Endothelial cell of umbilical vein (primary cell): ENCODE data around the gene AS3MT. TPM values are rescaled to one million over a fixed set of nuclear protein-coding genes. Genes with fewer than 3 reads are reported as not detected.
"Not testable (repeated sequence)": the region's sequence is repeated elsewhere in the genome, so short reads cannot be mapped to it uniquely, and the experiment has no call there.

ENCODE experiments used
- BruUV-seq: library from RNA; stranded (reverse); fragments of 400-500 nt; replicated peaks from 2 replicates; lab custom pipeline; 2021; lab: Mats Ljungman, UMichigan
- CTCF ChIA-PET: fragments of 300-600, 350-600 bp; sonication (Branson Sonifier 250); formaldehyde crosslinking; loops from one replicate; lab custom pipeline; 2021; ENCODE audit warnings: antibody characterized with exemption, inconsistent platforms; lab: Charles Lee
- POLR2A ChIA-PET: fragments of 300-600, 350-600 bp; sonication (Branson Sonifier 250); formaldehyde crosslinking; loops from one replicate; lab custom pipeline; 2021; ENCODE audit warnings: antibody characterized with exemption, inconsistent platforms; lab: Charles Lee
- DNase-seq: peaks from one replicate; pipeline ENCODE4 v3.0.0-alpha.2; 2011; ENCODE audit warnings: low read depth, low spot score
- FAIRE-seq: peaks from 2 replicates; lab custom pipeline; 2011; peaks lifted over from hg19 to GRCh38; lab: Jason Lieb, UNC
- H2AFZ ChIP-seq: 2 replicates; pipeline ENCODE4 v1.6.0; 2012; ENCODE audit warnings: low read depth, low read length, control low read depth, inconsistent platforms
- H3K27ac ChIP-seq: 2 replicates; pipeline ENCODE4 v1.5.1; 2011; ENCODE audit warnings: low read depth, mild to moderate bottlenecking, control low read depth, low read length, moderate library complexity; ENCODE audit not compliant: insufficient read depth
- H3K27me3 ChIP-seq, 2 experiments: 2 replicates each; pipeline versions ENCODE4 v1.6.0 to v1.6.1; 2011; ENCODE audit warnings: low read length in 2 of 2, mixed read lengths in 1 of 2; ENCODE audit not compliant: control insufficient read depth in 2 of 2, insufficient read depth in 2 of 2
- H3K36me3 ChIP-seq, 2 experiments: 2 replicates in 1 of 2; 3 replicates in 1 of 2; pipeline ENCODE4 v1.5.1; 2011; ENCODE audit warnings: low read length in 2 of 2, mild to moderate bottlenecking in 1 of 2, moderate library complexity in 1 of 2; ENCODE audit not compliant: control insufficient read depth in 2 of 2, insufficient read depth in 2 of 2; ENCODE audit errors: extremely low read depth in 1 of 2
- H3K4me1 ChIP-seq: 3 replicates; pipeline ENCODE4 v1.5.1; 2011; ENCODE audit warnings: mild to moderate bottlenecking, low read length; ENCODE audit not compliant: control insufficient read depth, insufficient read depth; ENCODE audit errors: extremely low read depth
- H3K4me2 ChIP-seq: 2 replicates; pipeline ENCODE4 v1.6.1; 2011; ENCODE audit warnings: low read length, control low read depth, mixed read lengths; ENCODE audit not compliant: insufficient read depth
- H3K4me3 ChIP-seq, 3 experiments: fragments of 200-600 bp in 1 of 3; sonication (generic), shearing (Covaris generic) in 1 of 3; replicated peaks in 1 of 3; 2 replicates each; pipeline ENCODE4 v1.5.1; 2011 to 2016; ENCODE audit warnings: control low read depth in 3 of 3, low read length in 3 of 3, mild to moderate bottlenecking in 2 of 3, inconsistent platforms in 1 of 3, low read depth in 1 of 3, moderate library complexity in 1 of 3; ENCODE audit not compliant: insufficient read depth in 1 of 3
- H3K79me2 ChIP-seq: 2 replicates; pipeline ENCODE4 v1.6.0; 2012; ENCODE audit warnings: low read length, inconsistent platforms; ENCODE audit not compliant: control insufficient read depth, insufficient read depth
- H3K9ac ChIP-seq: replicated peaks from 2 replicates; pipeline ENCODE3; 2011; ENCODE audit warnings: low read length, control low read depth; ENCODE audit not compliant: insufficient read depth; ENCODE audit errors: extremely low read depth
- H3K9me1 ChIP-seq: replicated peaks from 3 replicates; pipeline ENCODE4 v1.6.0; 2011; ENCODE audit warnings: mild to moderate bottlenecking, low read length; ENCODE audit not compliant: control insufficient read depth, insufficient read depth; ENCODE audit errors: extremely low read depth
- H3K9me3 ChIP-seq: replicated peaks from 2 replicates; pipeline ENCODE4 v1.5.1; 2012; ENCODE audit warnings: low read length, inconsistent platforms; ENCODE audit not compliant: control insufficient read depth, insufficient read depth
- H4K20me1 ChIP-seq: replicated peaks from 2 replicates; pipeline ENCODE3; 2011; ENCODE audit warnings: mild to moderate bottlenecking, low read length; ENCODE audit not compliant: control insufficient read depth, insufficient read depth; ENCODE audit errors: extremely low read depth
- CTCF ChIP-seq, 2 donors: IDR thresholded peaks; 1 replicate in 1 of 2; 2 replicates in 1 of 2; pipeline ENCODE4 v1.5.1; 2011; ENCODE audit warnings: low read length in 2 of 2, mild to moderate bottlenecking in 2 of 2, moderate library complexity in 2 of 2, control low read depth in 1 of 2, inconsistent platforms in 1 of 2, low read depth in 1 of 2; ENCODE audit not compliant: insufficient read depth in 1 of 2; ENCODE audit errors: extremely low read depth in 1 of 2
- EZH2 ChIP-seq: IDR thresholded peaks from 2 replicates; pipeline ENCODE4 v1.6.1; 2012; ENCODE audit warnings: borderline replicate concordance, low read depth, mild to moderate bottlenecking, moderate library complexity, low read length, inconsistent platforms; ENCODE audit not compliant: severe bottlenecking
- FOS ChIP-seq: IDR thresholded peaks from 2 replicates; pipeline ENCODE4 v1.6.1; 2011; ENCODE audit warnings: mild to moderate bottlenecking, low read length, moderate library complexity, borderline replicate concordance; ENCODE audit not compliant: insufficient read depth
- GATA2 ChIP-seq: IDR thresholded peaks from 2 replicates; pipeline ENCODE4 v1.7.0; 2011; ENCODE audit warnings: low read depth, mild to moderate bottlenecking, moderate library complexity, mixed read lengths, low read length; ENCODE audit not compliant: insufficient read length, insufficient read depth
- JUN ChIP-seq: IDR thresholded peaks from 2 replicates; pipeline ENCODE4 v1.6.1; 2011; ENCODE audit warnings: borderline replicate concordance, low read depth; ENCODE audit not compliant: insufficient read length, insufficient read depth
- MYC ChIP-seq: IDR thresholded peaks from one replicate; pipeline ENCODE4 v1.6.1; 2011; ENCODE audit warnings: mild to moderate bottlenecking, low read depth, low read length
- POLR2A ChIP-seq: IDR thresholded peaks from 2 replicates; pipeline ENCODE4 v1.6.1; 2012; ENCODE audit warnings: low read depth, mild to moderate bottlenecking, control low read depth, low read length
- POLR2AphosphoS5 ChIP-seq: IDR thresholded peaks from 2 replicates; pipeline ENCODE4 v1.6.1; 2012; ENCODE audit warnings: low read depth, mild to moderate bottlenecking, control low read depth, low read length, moderate library complexity; ENCODE audit not compliant: insufficient read depth
- dilution Hi-C: fragments of 300-500 bp; cut with MboI; formaldehyde crosslinking; loops from one replicate; pipeline ENCODE4 v1.15.0; 2019; ENCODE audit warnings: low sequenced_read_pairs; ENCODE audit not compliant: extremely low pct_ligation_motif_present
- intact Hi-C: fragments of 100-400 bp; cut with micrococcal nuclease; formaldehyde crosslinking; loops from one replicate; pipeline ENCODE4 v1.10.0; 2022
- polyA plus RNA-seq, 4 experiments: library from polyadenylated mRNA; depleted of rRNA in 3 of 4; stranded (reverse) in 3 of 4; unstranded in 1 of 4; fragments of >200 nt; gene quantifications; 2 replicates each; pipeline versions ENCODE4 v1.2.1 to v1.2.3, GENCODE V29; 2011 to 2012; ENCODE audit warnings: missing spikeins in 1 of 4
- total RNA-seq: library from RNA; stranded (reverse); gene quantifications from 2 replicates; pipeline ENCODE4 v1.2.3, GENCODE V29; 2021
- TF ChIP-seq, protein P1 (sequence below): IDR thresholded peaks from 2 replicates; pipeline ENCODE4 v1.6.1; 2011; ENCODE audit not compliant: insufficient read depth, insufficient read length

Gene AS3MT
- total and polyA plus RNA-seq, 2 donors (not counting 3 experiments of a cell fraction or from before 2014, with no cell fraction given), result 1.0 TPM; not detected in 1

- no peak overlapping the region for H3K4me2 ChIP-seq
- H3K9me1 ChIP-seq, result no peaks in the 10 kb centered on the region
- dilution Hi-C loops (no loop called here), intact Hi-C loops (no loop called here)
- no peaks in the 10 kb centered on the region for H4K20me1 ChIP-seq
- H3K27ac ChIP-seq, result no peak overlapping the region
- H3K4me3 ChIP-seq, result no peak overlapping the region
- H3K79me2 ChIP-seq, result no peaks in the 10 kb centered on the region
- DNase-seq (no peak), FAIRE-seq (no peak)
- no TSS peak for BruUV-seq
- no peaks in the 10 kb centered on the region for H3K4me1 ChIP-seq
- H3K9me3 ChIP-seq, result no peaks in the 10 kb centered on the region
- peaks cover 0 to 2% of the 10 kb centered on the region in 2 experiments for H3K27me3 ChIP-seq
- CTCF ChIA-PET, result interaction anchor here (0.6 kb wide), 1 partner anchor 457 kb away, joined by 3 read pairs; no protein-coding TSS in a partner anchor
- H3K36me3 ChIP-seq, result no peaks in the 10 kb centered on the region
- no peak for TF ChIP-seq POLR2AphosphoS5
- TF ChIP-seq MYC, result no peak
- TF ChIP-seq EZH2, result no peak
- TF ChIP-seq, protein P1, sequence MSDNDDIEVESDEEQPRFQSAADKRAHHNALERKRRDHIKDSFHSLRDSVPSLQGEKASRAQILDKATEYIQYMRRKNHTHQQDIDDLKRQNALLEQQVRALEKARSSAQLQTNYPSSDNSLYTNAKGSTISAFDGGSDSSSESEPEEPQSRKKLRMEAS, result no peak
- no peak for TF ChIP-seq FOS
- no peak for TF ChIP-seq POLR2A
- TF ChIP-seq CTCF (IDR thresholded peaks at IDR 0.05; ENCODE audit: extremely low read depth in 1 of 2, insufficient read depth in 1 of 2, low read depth in 1 of 2, low read length in 2 of 2), result no peak
- no peak for TF ChIP-seq JUN
- TF ChIP-seq GATA2, result no peak
- no peak overlapping the region for H3K9ac ChIP-seq
- no peak overlapping the region for H2AFZ ChIP-seq
- POLR2A ChIA-PET, result no interaction called here
Observed at GRCh38 chr10:102927311-102928010, 58.2 kb downstream of the AS3MT start.

GRCh38 chr10:102928442-102928841, 59.2 kb downstream of the AS3MT start:
- intact Hi-C loops, H2AFZ ChIP-seq, H3K9me3 ChIP-seq, H3K36me3 ChIP-seq, POLR2A ChIA-PET, H3K9ac ChIP-seq, H3K9me1 ChIP-seq, FAIRE-seq, BruUV-seq, H4K20me1 ChIP-seq, DNase-seq, dilution Hi-C loops, H3K4me3 ChIP-seq, H3K79me2 ChIP-seq, H3K27me3 ChIP-seq, H3K4me2 ChIP-seq, H3K27ac ChIP-seq, H3K4me1 ChIP-seq: not testable (repeated sequence)
- CTCF ChIA-PET, result interaction anchor here (0.6 to 1.4 kb wide), 2 partner anchors 11 to 456 kb away, joined by 3 to 4 read pairs; partner anchors contain the start of gene CNNM2
